A673 (cell line): ENCODE results near the gene SKP1. TPM values are rescaled to one million over a fixed set of nuclear protein-coding genes. Genes with fewer than 3 reads are reported as not detected.

Source experiments
- Bru-seq: library from RNA; stranded (reverse); fragments of 400-500 nt; gene quantifications from one replicate; lab custom pipeline; 2021; lab: Mats Ljungman, UMichigan
- BruChase-seq, 2 experiments: library from RNA; stranded (reverse); fragments of 400-500 nt; gene quantifications; one replicate each; lab custom pipeline; 2021; lab: Mats Ljungman, UMichigan
- BruUV-seq: library from RNA; stranded (reverse); fragments of 400-500 nt; replicated peaks from 2 replicates; lab custom pipeline; 2021; lab: Mats Ljungman, UMichigan
- CTCF ChIA-PET: fragments of 300-600 bp; sonication (Branson Sonifier 250); formaldehyde crosslinking; loops from one replicate; lab custom pipeline; 2022; ENCODE audit warnings: antibody characterized with exemption; lab: Charles Lee
- POLR2A ChIA-PET: fragments of 300-600 bp; sonication (Branson Sonifier 250); formaldehyde crosslinking; loops from one replicate; lab custom pipeline; 2022; ENCODE audit warnings: antibody characterized with exemption; ENCODE audit not compliant: low non-redundant PET; lab: Charles Lee
- DNase-seq: peaks from one replicate; pipeline ENCODE4 v3.0.0-alpha.2; 2015; ENCODE audit warnings: low spot score
- H3K27ac ChIP-seq: fragments of 200-600 bp; sonication (generic); 2 replicates; pipeline ENCODE4 v1.5.1; 2016; ENCODE audit warnings: mixed run types, low read depth, mild to moderate bottlenecking, mixed read lengths, antibody characterized with exemption, low read length; ENCODE audit not compliant: poor library complexity, severe bottlenecking
- H3K27me3 ChIP-seq: fragments of 200-600 bp; sonication (generic); replicated peaks from 2 replicates; pipeline ENCODE4 v1.6.1; 2017; ENCODE audit warnings: mixed run types, low read depth, mild to moderate bottlenecking, mixed read lengths, antibody characterized with exemption, low read length; ENCODE audit not compliant: insufficient read depth, poor library complexity
- H3K36me3 ChIP-seq: fragments of 200-600 bp; sonication (generic); 2 replicates; pipeline ENCODE4 v1.6.1; 2016; ENCODE audit warnings: mixed run types, mild to moderate bottlenecking, mixed read lengths, antibody characterized with exemption, low read length; ENCODE audit not compliant: insufficient read depth, poor library complexity, severe bottlenecking
- H3K4me1 ChIP-seq: fragments of 200-600 bp; sonication (generic); 2 replicates; pipeline ENCODE4 v1.6.1; 2017; ENCODE audit warnings: mixed run types, mild to moderate bottlenecking, mixed read lengths, antibody characterized with exemption, low read length; ENCODE audit not compliant: insufficient read depth, poor library complexity, severe bottlenecking
- H3K4me3 ChIP-seq: fragments of 200-600 bp; sonication (generic); 2 replicates; pipeline ENCODE4 v1.5.1; 2016; ENCODE audit warnings: low read depth, mixed run types, mild to moderate bottlenecking, mixed read lengths, low read length; ENCODE audit not compliant: poor library complexity, severe bottlenecking
- H3K9me3 ChIP-seq: fragments of 200-600 bp; sonication (generic); 2 replicates; pipeline ENCODE4 v1.6.1; 2016; ENCODE audit warnings: mixed run types, low read depth, mild to moderate bottlenecking, mixed read lengths, antibody characterized with exemption, low read length; ENCODE audit not compliant: poor library complexity, severe bottlenecking
- EZH2 ChIP-seq: fragments of 200-600 bp; sonication (generic); IDR thresholded peaks from 2 replicates; pipeline ENCODE4 v1.6.1; 2017; ENCODE audit warnings: borderline replicate concordance, low read depth, mild to moderate bottlenecking, mixed read lengths, antibody characterized with exemption, low read length; ENCODE audit not compliant: poor library complexity, severe bottlenecking
- intact Hi-C: fragments of 100-400 bp; cut with micrococcal nuclease; formaldehyde crosslinking; loops from one replicate; pipeline ENCODE4 v1.10.0; 2022; ENCODE audit not compliant: unreplicated experiment
- long read RNA-seq: library from polyadenylated mRNA; stranded (forward); transcript quantifications from one replicate; pipeline ENCODE4 v2.0.0, GENCODE V29; 2022
- total RNA-seq: library from RNA; stranded (reverse); gene quantifications from 2 replicates; pipeline ENCODE4 v1.2.3, GENCODE V29; 2021
- TF ChIP-seq, protein P1 (sequence below): fragments of 300-800, 200-600 bp; sonication (generic); conservative IDR thresholded peaks from 2 replicates; pipeline ENCODE4 v1.5.1; 2017; ENCODE audit warnings: low read depth, mild to moderate bottlenecking, antibody characterized with exemption, low read length, moderate library complexity, mixed read lengths

Gene SKP1
- total RNA-seq, result 409 and 465 TPM in 2 replicates
- Bru-seq, nascent RNA, result percentile 96 among the genes with signal in this experiment
- BruChase-seq, experiment 1, labeled RNA remaining after a 2-hour chase, result percentile 95 among the genes with signal in this experiment
- BruChase-seq, experiment 2, labeled RNA remaining after a 6-hour chase, result percentile 96 among the genes with signal in this experiment
- long read RNA-seq, full-length matches to known transcripts, result 942 of 988 reads
- long read RNA-seq, partial matches to known transcripts, result 11 of 988 reads
- long read RNA-seq, other reads (novel, unspliced or antisense), result 35 of 988 reads

DNA sequence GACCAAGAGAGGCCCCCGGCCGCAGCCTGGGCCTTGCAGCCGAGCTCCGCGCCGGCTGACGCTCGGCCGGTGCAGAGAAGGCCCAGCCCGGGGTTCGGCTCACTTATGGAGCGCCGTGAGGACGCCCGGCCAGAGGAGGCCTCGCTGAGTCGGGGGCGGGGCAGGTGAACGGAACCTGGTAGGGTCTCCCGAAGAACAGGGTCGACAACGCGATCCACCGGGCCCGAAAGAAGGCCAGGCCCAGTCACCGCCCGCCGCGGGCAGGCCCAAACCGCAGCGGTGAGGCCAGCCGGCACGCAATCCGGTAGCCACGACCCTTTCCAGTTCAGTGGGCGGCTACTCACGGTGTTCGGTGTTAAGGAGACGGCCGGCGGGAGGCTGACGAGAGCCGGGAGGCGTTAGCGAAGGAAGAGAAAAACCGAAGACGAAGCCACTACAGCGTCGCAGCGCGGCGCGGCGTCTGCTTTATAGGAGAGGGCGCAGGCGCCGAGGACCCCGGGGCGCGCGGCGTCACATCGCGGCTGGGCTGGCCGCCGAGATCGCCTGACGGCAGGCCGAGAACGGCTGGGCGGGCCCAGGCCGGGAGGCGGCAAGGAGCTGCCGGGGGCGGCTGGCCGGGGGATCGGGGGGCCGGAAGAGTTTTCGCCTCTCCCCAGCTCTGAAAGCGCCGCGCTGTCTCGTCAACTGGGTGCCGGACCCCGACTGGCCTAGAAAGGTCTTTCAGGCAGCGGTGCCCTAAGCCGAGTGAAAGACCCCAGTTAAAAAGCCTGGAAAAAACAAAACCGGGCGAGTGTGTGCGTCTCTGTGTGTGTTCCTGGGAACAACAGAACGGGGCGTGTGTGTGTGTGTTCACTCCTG is at the start of gene SKP1:
Gene SKP1, minus strand, starts transcription at position 440 of the 858 bp plus-strand sequence. CDS start 2,928 bp downstream, outside the sequence.
- Histone ChIP-seq H3K27ac (peak within 1 kb of the TSS; percentile 100), H3K36me3 (peaks cover 20% of the 10 kb centered on the region), H3K4me1 (peaks cover 17% of the 10 kb centered on the region), H3K9me3 (no peaks in the 10 kb centered on the region), H3K27me3 (no peaks in the 10 kb centered on the region), H3K4me3 (peak within 1 kb of the TSS; percentile 88)
- DNase-seq, result peak; percentile 87
- POLR2A ChIA-PET, result interaction anchor here (0.6 to 0.7 kb wide), 4 partner anchors 33 to 655 kb away, joined by 3 to 14 read pairs (median 4); no protein-coding TSS in a partner anchor
- no peak for TF ChIP-seq EZH2
- TF ChIP-seq, protein P1, sequence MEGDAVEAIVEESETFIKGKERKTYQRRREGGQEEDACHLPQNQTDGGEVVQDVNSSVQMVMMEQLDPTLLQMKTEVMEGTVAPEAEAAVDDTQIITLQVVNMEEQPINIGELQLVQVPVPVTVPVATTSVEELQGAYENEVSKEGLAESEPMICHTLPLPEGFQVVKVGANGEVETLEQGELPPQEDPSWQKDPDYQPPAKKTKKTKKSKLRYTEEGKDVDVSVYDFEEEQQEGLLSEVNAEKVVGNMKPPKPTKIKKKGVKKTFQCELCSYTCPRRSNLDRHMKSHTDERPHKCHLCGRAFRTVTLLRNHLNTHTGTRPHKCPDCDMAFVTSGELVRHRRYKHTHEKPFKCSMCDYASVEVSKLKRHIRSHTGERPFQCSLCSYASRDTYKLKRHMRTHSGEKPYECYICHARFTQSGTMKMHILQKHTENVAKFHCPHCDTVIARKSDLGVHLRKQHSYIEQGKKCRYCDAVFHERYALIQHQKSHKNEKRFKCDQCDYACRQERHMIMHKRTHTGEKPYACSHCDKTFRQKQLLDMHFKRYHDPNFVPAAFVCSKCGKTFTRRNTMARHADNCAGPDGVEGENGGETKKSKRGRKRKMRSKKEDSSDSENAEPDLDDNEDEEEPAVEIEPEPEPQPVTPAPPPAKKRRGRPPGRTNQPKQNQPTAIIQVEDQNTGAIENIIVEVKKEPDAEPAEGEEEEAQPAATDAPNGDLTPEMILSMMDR, result no peak
- no TSS peak for BruUV-seq
- intact Hi-C loops, result no loop called here
- CTCF ChIA-PET, result no interaction called here

GRCh38 chr5:134225780-134226440 is 49.2 kb upstream of the SKP1 start, which contains the start of gene PPP2CA:
Gene PPP2CA, minus strand, starts transcription at chr5:134226073. Its CDS starts 212 bp downstream, at chr5:134225861.
- CTCF ChIA-PET, result interaction anchor here (0.8 kb wide), 1 partner anchor 186 kb away, joined by 4 read pairs; no protein-coding TSS in a partner anchor
- Histone ChIP-seq H3K4me3 (peak within 1 kb of the TSS; percentile 96), H3K27ac (peak within 1 kb of the TSS; percentile 99), H3K4me1 (peaks cover 8% of the 10 kb centered on the region), H3K36me3 (peaks cover 5% of the 10 kb centered on the region), H3K27me3 (no peaks in the 10 kb centered on the region), H3K9me3 (no peaks in the 10 kb centered on the region)
- TF ChIP-seq, protein P1, result no peak
- no peak for TF ChIP-seq EZH2
- POLR2A ChIA-PET, result interaction anchor here (0.5 to 0.6 kb wide), 2 partner anchors 16 to 49 kb away, joined by 3 to 4 read pairs; partner anchors contain the start of gene SKP1
- DNase-seq, result peak; percentile 99
- BruUV-seq, result no TSS peak
- intact Hi-C loops, result no loop called here
